K562 (cell line): ENCODE measurements around the gene CPLX1. TPM values are rescaled to one million over a fixed set of nuclear protein-coding genes. Genes with fewer than 3 reads are reported as not detected.

Experiments used
- ATAC-seq: fragments of 200-7000 bp; cut with Tn5 transposase; 3 replicates; pipeline ENCODE4 v1.9.1; 2020; ENCODE audit warnings: moderate library complexity
- BruUV-seq: library from RNA; stranded (reverse); fragments of 400-500 nt; replicated peaks from 2 replicates; lab custom pipeline; 2021; lab: Mats Ljungman, UMichigan
- CTCF ChIA-PET: fragments of 300-600 bp; formaldehyde crosslinking; extraction: SDS; loops from one replicate; lab custom pipeline; 2021; ENCODE audit warnings: low intra/inter-chr PET ratio; lab: Yijun Ruan, JAX
- POLR2A ChIA-PET: fragments of 300-600, 350-650 bp; sonication (Branson Sonifier 250); formaldehyde crosslinking; extraction: SDS; loops from one replicate; lab custom pipeline; 2021; ENCODE audit warnings: antibody characterized with exemption, inconsistent platforms; lab: Yijun Ruan, JAX
- DNase-seq, 4 experiments: peaks; one replicate each; pipeline versions ENCODE4 v3.0.0 to v3.0.0-alpha.2; 2011 to 2018; ENCODE audit warnings: low spot score in 3 of 4, mixed read lengths in 3 of 4; ENCODE audit errors: extremely low read depth in 1 of 4
- FAIRE-seq: peaks from 2 replicates; lab custom pipeline; 2011; peaks lifted over from hg19 to GRCh38; lab: Jason Lieb, UNC
- H2AFZ ChIP-seq: 2 replicates; pipeline ENCODE4 v1.6.0; 2011; ENCODE audit warnings: low read depth, low read length, control low read depth, inconsistent platforms
- H3K27ac ChIP-seq: fragments of 200-600 bp; 3 replicates; pipeline ENCODE4 v1.8.0; 2011; ENCODE audit warnings: low read depth, mild to moderate bottlenecking, control low read depth, inconsistent platforms, low read length, moderate library complexity, mixed read lengths; ENCODE audit errors: extremely low read depth
- H3K27me3 ChIP-seq, 2 experiments: fragments of 300-600 bp in 1 of 2; 2 replicates in 1 of 2; 3 replicates in 1 of 2; pipeline versions ENCODE4 v1.6.0 to v1.8.0; 2011; ENCODE audit warnings: inconsistent platforms in 2 of 2, low read length in 2 of 2, mild to moderate bottlenecking in 1 of 2, mixed read lengths in 1 of 2, moderate library complexity in 1 of 2; ENCODE audit not compliant: control insufficient read depth in 2 of 2, insufficient read depth in 2 of 2
- H3K36me3 ChIP-seq: fragments of 300-600 bp; 3 replicates; pipeline ENCODE4 v1.8.0; 2011; ENCODE audit warnings: mild to moderate bottlenecking, low read length, inconsistent platforms; ENCODE audit not compliant: control insufficient read depth, insufficient read depth
- H3K4me1 ChIP-seq, 2 experiments: fragments of 200-600 bp in 1 of 2; replicated peaks in 1 of 2; 2 replicates in 1 of 2; 3 replicates in 1 of 2; pipeline versions ENCODE4 v1.5.1 to v1.8.0; 2011; ENCODE audit warnings: inconsistent platforms in 2 of 2, low read length in 2 of 2, mild to moderate bottlenecking in 1 of 2, mixed read lengths in 1 of 2, moderate library complexity in 1 of 2; ENCODE audit not compliant: control insufficient read depth in 2 of 2, insufficient read depth in 2 of 2
- H3K4me2 ChIP-seq: 2 replicates; pipeline ENCODE4 v1.6.1; 2011; ENCODE audit warnings: low read length, control low read depth, inconsistent platforms, mixed read lengths; ENCODE audit not compliant: insufficient read depth
- H3K4me3 ChIP-seq: fragments of 200-600 bp; sonication (generic), shearing (Covaris generic); 2 replicates; pipeline ENCODE4 v1.5.1; 2016; ENCODE audit warnings: control low read depth, inconsistent platforms
- H3K79me2 ChIP-seq: fragments of 200-600 bp; 3 replicates; pipeline ENCODE4 v1.8.0; 2011; ENCODE audit warnings: low read length, inconsistent platforms; ENCODE audit not compliant: control insufficient read depth, insufficient read depth
- H3K9ac ChIP-seq, 2 experiments: 2 replicates each; pipeline versions ENCODE4 v1.6.0 to v1.6.1; 2011; ENCODE audit warnings: low read depth in 2 of 2, low read length in 2 of 2, control low read depth in 1 of 2, inconsistent platforms in 1 of 2, mild to moderate bottlenecking in 1 of 2, mixed read lengths in 1 of 2; ENCODE audit not compliant: insufficient read depth in 1 of 2
- H3K9me1 ChIP-seq: one replicate; pipeline ENCODE4 v1.6.0; 2011; ENCODE audit warnings: inconsistent platforms, mild to moderate bottlenecking, low read length, moderate library complexity; ENCODE audit not compliant: control insufficient read depth, insufficient read depth
- H3K9me3 ChIP-seq: replicated peaks from 2 replicates; pipeline ENCODE4 v1.5.1; 2011; ENCODE audit warnings: low read depth, low read length, inconsistent platforms; ENCODE audit not compliant: control insufficient read depth, insufficient read depth
- H4K20me1 ChIP-seq: replicated peaks from 2 replicates; pipeline ENCODE4 v1.6.1; 2011; ENCODE audit warnings: low read length, inconsistent platforms, mixed read lengths; ENCODE audit not compliant: control insufficient read depth, insufficient read depth
- E2F5 ChIP-seq: sonication (generic); formaldehyde crosslinking; IDR thresholded peaks from 2 replicates; pipeline ENCODE4 v1.8.0; 2022; ENCODE audit warnings: mild to moderate bottlenecking, missing genetic modification reagents
- KDM5B ChIP-seq: fragments of 200-600 bp; sonication (generic); IDR thresholded peaks from 2 replicates; pipeline ENCODE4 v1.6.1; 2012; ENCODE audit warnings: low read depth, mild to moderate bottlenecking, moderate library complexity, low read length, control low read depth, inconsistent platforms; ENCODE audit not compliant: insufficient replicate concordance
- ZMIZ1 ChIP-seq, 2 experiments: fragments of 150-350 bp in 1 of 2; IDR thresholded peaks; 2 replicates each; pipeline ENCODE4 v1.6.1; 2012 to 2016; ENCODE audit warnings: low read depth in 2 of 2, low read length in 2 of 2, mild to moderate bottlenecking in 1 of 2, moderate library complexity in 1 of 2
- WGBS: fragments of 100-300 bp; shearing (Covaris generic); methylation state at CpG from one replicate; pipeline ENCODE4 v1.1.6; 2016; ENCODE audit warnings: low coverage, mixed read lengths; ENCODE audit not compliant: insufficient coverage; ENCODE audit errors: missing lambda C conversion rate; 5-methylcytosine and 5-hydroxymethylcytosine counted together
- in situ Hi-C: fragments of 300-500 bp; cut with MboI; formaldehyde crosslinking; loops from 4 replicates; pipeline ENCODE4 v1.15.0; 2018; ENCODE audit warnings: inconsistent platforms, mixed read lengths
- intact Hi-C: fragments of 100-400 bp; cut with micrococcal nuclease; formaldehyde crosslinking; loops from 2 replicates; pipeline ENCODE4 v1.14.2; 2022
- polyA plus RNA-seq, 8 experiments: library from polyadenylated mRNA; depleted of rRNA in 4 of 8; stranded (reverse) in 5 of 8; unstranded in 3 of 8; fragments of >200 nt; fragmentation: Nextera tagmentation in 2 of 8; fragmentation: Illumina TruSeq in 1 of 8; extraction: Ambion mirVana in 2 of 8; extraction: Trizol in 1 of 8; gene quantifications; 2 replicates each; pipeline versions ENCODE4 v1.2.1 to v1.2.3, GENCODE V29; 2011 to 2014; ENCODE audit warnings: inconsistent platforms in 1 of 8, missing spikeins in 1 of 8
- total RNA-seq, 7 experiments: library from RNA; depleted of rRNA in 6 of 7; stranded (reverse); fragments of >200 nt in 6 of 7; fragmentation: Illumina TruSeq in 2 of 7; extraction: Trizol in 2 of 7; gene quantifications; 2 replicates each; pipeline versions ENCODE4 v1.2.1 to v1.2.3, GENCODE V29; 2011 to 2021; ENCODE audit warnings: low replicate concordance in 1 of 7

Gene CPLX1
- total and polyA plus RNA-seq, 9 of the 15 experiments (the other 6 are each of a cell fraction or from before 2014, with no cell fraction given), result 0.03 to 3.3 (median 0.17) TPM; not detected in 2

GRCh38 chr4:740656-741282 lies 85.2 kb downstream of the CPLX1 start (continued):
- TF ChIP-seq E2F5 (CRISPR knock-in tag), result no peak
- TF ChIP-seq, all 486 proteins: peak for 0

DNA sequence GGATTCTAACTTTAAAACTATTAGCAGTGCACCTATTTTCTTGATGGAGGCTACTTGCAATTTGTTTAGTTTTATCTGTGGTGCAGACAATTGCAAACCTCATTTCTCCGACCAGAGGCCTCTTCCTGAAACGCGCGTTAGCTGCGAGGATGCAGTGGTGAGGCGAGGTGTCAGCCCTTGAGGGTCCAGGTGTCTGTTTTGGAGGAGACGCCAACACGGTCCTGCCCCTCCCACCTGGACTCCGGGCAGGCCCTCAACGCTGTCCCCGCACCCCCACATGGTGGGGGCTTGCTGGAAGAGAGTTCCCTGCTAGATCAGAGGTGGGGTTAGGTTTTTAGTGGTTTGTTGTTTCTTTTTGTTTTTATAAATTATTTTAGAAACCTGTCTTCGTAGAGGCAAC lies 85.9 kb downstream of the CPLX1 start:
- no peaks in the 10 kb centered on the region; the same call in 2 of the 3 replicates for H3K79me2 ChIP-seq
- H2AFZ ChIP-seq, result no peak overlapping the region
- no peaks in the 10 kb centered on the region for H3K9me1 ChIP-seq
- no peak for TF ChIP-seq ZMIZ1 (IDR thresholded peaks at IDR 0.05; ENCODE audit: low read depth in 2 of 2, low read length in 2 of 2)
- no peak for TF ChIP-seq KDM5B
- H3K9ac ChIP-seq, result no peak overlapping the region
- no peak overlapping the region for H3K4me3 ChIP-seq
- in situ Hi-C loops (no loop called here), intact Hi-C loops (loop anchor here (5.0 kb wide), 1 partner anchor 247 kb away; the partner anchor contains the start of gene IDUA)
- H3K9me3 ChIP-seq, result no peaks in the 10 kb centered on the region
- peaks cover 0 to 25% of the 10 kb centered on the region in 2 experiments; a peak in 2 of 5 replicates for H3K4me1 ChIP-seq
- ChIA-PET CTCF (no interaction called here), POLR2A (interaction anchor here (0.5 kb wide), 1 partner anchor 407 kb away, joined by 3 read pairs; no protein-coding TSS in a partner anchor)
- H4K20me1 ChIP-seq, result peaks cover 3% of the 10 kb centered on the region; the same call in 1 of the 2 replicates
- H3K4me2 ChIP-seq, result no peak overlapping the region
- H3K27ac ChIP-seq, result no peak overlapping the region
- no peak for DNase-seq
- no TSS peak for BruUV-seq
- 86% methylated on average over 12 of the region's 12 CpGs for WGBS
- ATAC-seq, result no peak
- H3K36me3 ChIP-seq, result peaks cover 56% of the 10 kb centered on the region; the same call in 2 of the 3 replicates
- no peaks in the 10 kb centered on the region for H3K27me3 ChIP-seq
- no peak for FAIRE-seq
